Measurements from ENCODE around the gene LRMDA.
A peak's percentile ranks its signal among the peaks of the same experiment; 100 is the strongest.

LRMDA gene

DNA sequence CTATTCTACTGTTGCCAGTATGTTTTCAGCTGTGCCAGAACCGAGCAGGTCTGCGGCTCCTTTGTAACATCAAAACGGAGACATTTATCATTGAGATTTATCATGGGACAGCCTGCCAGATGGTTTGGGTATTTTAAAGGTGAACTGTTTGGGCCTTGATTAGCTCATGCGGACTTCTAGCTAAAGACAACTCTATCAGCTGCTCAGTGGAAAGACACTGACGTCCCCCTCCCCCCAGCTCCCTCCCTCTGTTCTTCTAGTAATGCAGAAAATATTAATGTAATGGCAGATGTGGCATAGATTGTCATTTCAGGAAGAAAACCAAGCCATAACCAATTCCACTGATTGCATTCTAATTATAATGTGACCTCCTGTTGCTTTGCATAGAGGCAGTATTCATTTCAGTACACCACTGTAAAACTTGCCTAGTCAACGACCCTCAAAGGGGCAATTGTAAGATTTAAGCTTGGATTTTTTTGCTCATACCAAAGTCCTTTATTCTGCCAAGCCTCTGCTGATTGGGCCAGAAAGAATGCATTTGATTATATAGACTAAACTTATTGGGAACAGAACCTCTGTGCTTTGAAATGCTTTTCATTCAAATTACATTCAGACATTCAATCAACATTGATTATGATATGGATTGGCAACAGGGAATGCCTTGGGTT lies 966.8 kb downstream of the LRMDA start:
- no peak for DNase-seq (ENCODE audit: low spot score)

GRCh38 chr10:76399226-76399625 lies 967.8 kb downstream of the LRMDA start:
- no peak for DNase-seq (ENCODE audit: low spot score)

DNA sequence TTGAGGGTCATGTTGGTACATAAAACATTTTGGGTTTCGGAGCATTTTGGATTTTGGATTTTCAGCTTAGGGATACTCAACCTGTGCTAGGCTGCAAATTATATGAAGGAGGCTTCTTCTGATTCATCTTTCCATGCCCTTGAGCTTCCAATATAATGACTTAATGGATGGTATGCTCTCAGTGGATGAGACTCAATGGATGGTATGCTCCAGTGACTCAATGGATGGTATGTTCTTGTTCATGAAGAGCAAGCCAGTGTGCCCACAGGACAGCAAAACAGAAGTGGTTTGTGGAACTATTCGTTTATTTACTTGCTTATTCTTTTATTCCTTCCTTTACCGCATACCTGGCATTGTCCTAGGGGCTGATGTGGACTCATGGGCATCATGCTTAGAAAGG lies 969.6 kb downstream of the LRMDA start:
- no peak for DNase-seq (ENCODE audit: low spot score)

DNA sequence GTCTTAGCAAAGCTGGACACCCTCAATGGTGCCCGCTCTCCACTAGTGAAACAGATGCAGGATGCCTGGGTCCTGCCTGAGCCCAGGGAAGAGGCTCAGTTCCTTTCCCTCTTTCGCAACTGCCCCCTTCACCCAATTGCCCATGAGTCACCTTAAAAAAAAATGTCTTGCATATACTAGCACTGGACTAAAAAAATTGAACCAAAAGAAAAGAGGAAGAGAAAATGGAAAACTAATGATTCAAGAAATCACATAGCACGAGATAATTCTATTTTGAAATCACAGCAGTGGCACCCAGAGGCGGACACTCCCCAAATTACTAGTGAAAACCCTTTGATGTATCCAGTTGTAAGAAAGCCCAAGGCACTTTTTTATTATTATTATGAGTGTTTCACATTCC lies 972.5 kb downstream of the LRMDA start:
- DNase-seq (ENCODE audit: low spot score) = no peak

DNA sequence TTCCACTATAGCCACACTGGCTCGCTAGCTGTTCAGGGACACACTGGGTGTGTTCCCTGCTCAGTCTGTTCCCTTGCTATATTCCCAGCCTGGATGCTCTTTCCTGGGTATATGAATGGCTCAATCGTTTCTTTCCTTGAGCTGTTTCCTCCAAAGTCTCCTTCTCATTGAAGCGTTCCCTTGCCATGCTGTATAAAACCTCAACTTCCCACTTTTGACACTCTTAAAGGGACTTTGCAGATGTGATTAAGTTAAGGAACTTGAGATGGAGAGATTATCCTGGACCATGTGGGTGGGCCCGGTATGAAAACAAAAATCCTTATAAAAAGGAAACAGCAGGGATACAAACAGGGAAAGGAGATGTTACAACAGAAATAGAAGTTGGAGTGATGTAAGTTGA lies 973.1 kb downstream of the LRMDA start:
- no peak for DNase-seq (ENCODE audit: low spot score)

- DNase-seq (ENCODE audit: low spot score) = no peak
These were observed 974.5 kb downstream of the LRMDA start for GRCh38 chr10:76405922-76406321.

DNA sequence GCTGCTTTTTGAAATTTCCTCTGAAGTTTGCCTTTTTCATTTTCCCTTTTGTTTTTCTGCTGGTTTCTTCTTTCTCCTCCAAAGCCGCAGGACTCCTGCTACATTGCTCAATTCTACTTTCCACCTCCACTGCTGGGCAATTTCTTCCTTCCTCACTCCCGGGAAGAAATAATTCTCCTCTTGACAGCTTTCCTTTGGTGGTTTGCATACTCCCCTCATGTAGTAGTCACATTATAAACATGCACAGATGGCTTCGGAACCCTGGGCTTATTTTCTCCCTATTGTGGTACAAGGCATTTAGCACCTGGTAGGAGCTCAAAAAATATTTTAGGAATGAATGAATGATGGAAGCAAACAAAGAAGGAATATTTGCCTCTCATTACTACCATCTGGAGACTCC lies 977.2 kb downstream of the LRMDA start:
- DNase-seq (ENCODE audit: low spot score) = no peak

DNA sequence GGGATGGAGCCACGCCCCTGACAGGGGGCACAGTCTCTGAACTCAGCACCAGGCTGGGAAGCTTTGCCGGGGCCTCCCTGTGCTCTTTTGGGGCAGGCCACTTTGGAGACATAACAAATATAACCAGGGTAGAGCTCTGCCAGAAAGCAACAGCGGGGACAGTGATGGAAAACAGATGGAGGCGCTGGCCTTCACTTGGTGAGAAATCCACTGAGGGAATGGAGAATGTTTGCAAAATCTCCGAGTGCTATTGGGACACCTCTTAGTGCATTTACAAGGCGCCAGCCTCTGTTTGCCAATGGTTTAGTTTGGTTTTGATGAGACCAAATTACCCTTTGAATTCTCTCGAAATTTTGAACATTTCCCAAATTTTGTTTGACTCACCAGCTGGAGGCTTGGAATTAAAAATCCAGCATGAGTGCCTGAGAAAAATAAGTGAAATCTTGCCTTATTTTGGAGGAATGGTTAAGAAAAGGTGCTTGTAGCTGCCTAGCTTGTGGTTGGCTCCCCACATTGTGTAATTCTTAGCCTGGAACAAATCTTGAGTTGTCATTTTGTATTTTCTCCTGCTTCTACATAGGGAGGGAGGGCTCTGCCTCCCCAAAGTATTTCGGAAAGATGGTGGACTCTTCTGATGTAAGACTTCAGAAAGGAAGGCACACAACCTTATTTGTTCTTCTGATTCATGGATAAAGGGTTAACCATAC lies 980.5 kb downstream of the LRMDA start:
- no peak for DNase-seq (ENCODE audit: low spot score)

DNA sequence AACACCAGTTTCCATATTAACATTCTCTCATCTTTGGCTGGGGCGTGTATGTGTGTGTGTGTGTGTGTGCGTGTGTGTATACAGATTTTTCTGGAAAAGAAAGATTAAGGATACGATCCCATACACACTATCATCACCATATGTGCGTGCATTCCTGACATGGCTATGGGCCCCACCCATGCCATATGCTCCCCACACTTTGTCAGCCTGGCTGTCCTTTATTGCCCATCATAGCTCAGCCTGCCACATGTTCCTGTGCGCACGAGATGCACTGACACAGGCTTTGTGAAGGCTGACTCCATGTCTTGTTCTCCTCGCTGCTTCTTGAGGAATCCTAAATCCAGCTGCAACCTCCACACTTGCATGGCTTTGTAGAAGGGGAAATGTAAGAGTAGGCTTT lies 984.1 kb downstream of the LRMDA start:
- DNase-seq (ENCODE audit: low spot score) = no peak

GRCh38 chr10:76416642-76417041 lies 985.2 kb downstream of the LRMDA start:
- no peak for DNase-seq (ENCODE audit: low spot score)

GRCh38 chr10:76420725-76421124 lies 989.3 kb downstream of the LRMDA start:
- DNase-seq (ENCODE audit: low spot score) = no peak

DNA sequence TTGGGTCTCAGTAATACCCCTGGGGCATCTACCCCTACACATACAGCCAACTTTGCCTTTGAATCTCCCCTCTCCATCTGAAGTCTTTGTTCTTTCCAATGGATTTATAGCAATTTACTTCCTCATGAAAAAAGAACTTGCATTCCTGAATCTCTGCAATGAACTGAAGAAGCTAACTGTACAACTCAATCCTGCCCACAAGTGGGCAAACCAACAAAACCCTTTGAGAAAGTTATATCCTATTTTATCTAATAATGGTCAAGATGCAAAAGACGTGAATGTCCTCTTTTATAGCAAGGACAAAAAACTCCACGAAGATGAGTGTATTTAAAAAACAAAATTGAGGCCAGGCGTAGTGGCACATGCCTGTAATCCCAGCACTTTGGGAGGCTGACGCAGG lies 991.3 kb downstream of the LRMDA start:
- no peak for DNase-seq (ENCODE audit: low spot score)

- no peak for DNase-seq (ENCODE audit: low spot score)
These were observed 997.3 kb downstream of the LRMDA start for GRCh38 chr10:76428551-76429367.

- DNase-seq (ENCODE audit: low spot score) = no peak
These were observed 998.1 kb downstream of the LRMDA start for GRCh38 chr10:76429368-76430060.

DNA sequence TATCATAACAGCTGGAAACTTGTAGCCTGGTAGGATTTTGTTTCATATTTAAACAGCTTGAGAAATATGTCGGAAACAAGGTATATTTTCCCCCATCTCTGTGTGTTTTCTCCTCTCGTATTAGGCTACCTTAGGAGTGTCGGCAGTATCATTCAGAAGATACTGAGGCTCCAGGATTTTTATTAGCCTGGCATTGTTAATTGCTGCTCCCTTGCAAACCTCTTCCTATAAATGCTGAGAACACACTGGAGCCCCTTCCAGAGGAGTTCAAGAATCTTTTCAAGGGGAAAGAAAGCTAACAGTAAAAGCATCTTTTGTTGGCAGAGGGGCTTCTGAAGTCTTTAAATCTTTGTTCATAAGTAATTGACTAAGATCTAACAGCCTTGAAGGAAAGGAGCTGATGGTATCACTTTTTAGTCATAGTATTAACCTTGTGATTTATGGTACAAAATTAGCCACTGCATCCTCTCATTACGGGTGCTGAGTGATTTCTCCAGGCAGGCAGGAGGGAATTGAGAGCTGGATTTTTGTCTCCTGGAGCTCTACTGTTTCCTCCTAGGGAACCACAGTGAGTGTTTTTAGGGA lies 998.7 kb downstream of the LRMDA start:
- DNase-seq (ENCODE audit: low spot score) = no peak

GRCh38 chr10:76432016-76433012 lies 1000.9 kb downstream of the LRMDA start:
- peak; percentile 56 for DNase-seq (ENCODE audit: low spot score)

DNA sequence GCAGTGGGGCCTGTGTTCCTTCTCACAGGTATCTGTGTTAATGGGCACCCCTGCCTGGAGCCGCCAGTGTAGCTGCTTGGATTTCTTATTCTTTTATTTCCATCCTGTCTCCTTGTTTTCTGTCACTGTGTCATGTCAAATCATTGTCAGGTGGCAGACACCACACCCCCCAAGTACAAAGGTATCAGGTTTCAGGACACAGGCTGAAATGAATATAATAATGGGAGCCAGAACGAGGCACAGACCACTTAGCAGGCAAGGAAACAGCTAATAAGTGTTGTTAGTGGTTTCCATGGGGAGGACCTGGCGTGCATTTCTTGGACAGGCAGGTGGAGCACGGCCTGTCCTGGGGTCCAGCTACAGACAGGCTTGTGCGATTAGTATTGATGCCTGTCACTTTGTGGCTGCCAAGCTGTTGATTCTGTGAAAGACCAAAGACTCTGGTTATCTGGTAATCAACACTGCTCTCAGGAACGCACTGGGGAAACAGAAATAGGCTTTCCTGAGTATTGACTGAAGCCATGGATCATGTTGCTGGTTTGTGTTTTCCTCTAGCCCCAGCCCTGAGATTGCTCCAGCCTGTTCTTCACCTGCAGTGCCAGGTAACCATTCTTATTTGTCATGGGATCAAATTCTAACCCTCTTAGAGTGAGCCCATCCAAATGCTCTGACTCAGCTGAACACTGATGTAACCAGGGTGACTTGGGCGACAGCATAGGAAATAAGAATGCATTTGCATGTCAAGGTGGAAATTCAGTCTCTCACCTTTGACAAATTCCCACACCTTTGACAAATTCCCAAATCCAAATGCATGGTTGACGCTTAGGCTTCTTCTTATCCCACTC lies 1002.0 kb downstream of the LRMDA start:
- peak; percentile 81 for DNase-seq (ENCODE audit: low spot score)

GRCh38 chr10:76435157-76435556 lies 1003.7 kb downstream of the LRMDA start:
- DNase-seq (ENCODE audit: low spot score) = no peak

GRCh38 chr10:76436401-76436811 lies 1005.0 kb downstream of the LRMDA start:
- no peak for DNase-seq (ENCODE audit: low spot score)

- no peak for DNase-seq (ENCODE audit: low spot score)
These were observed 1005.6 kb downstream of the LRMDA start for GRCh38 chr10:76436981-76437380.

Measured in SW480 (cell line).